ENCODE results near the gene ANKRA2. TPM values are rescaled to one million over a fixed set of nuclear protein-coding genes. Genes with fewer than 3 reads are reported as not detected.

ANKRA2 gene
- 28.0 TPM for total RNA-seq

- intact Hi-C loops (cut with DNase I): no loop called here
- peak; percentile 99 for ATAC-seq
- peak; percentile 100 for DNase-seq (ENCODE audit: low spot score)
These were observed at the start of gene ANKRA2, which contains the start of gene UTP15 for GRCh38 chr5:73565139-73565968. Gene ANKRA2 (minus strand): TSS chr5:73565639. CDS start chr5:73562881, 2,758 bp downstream. Gene UTP15 (plus strand): TSS chr5:73565743. CDS start chr5:73567345, 1,602 bp downstream.

- DNase-seq (ENCODE audit: low spot score) (no peak), ATAC-seq (no peak)
- intact Hi-C loops (cut with DNase I): no loop called here
These were observed 49.6 kb upstream of the ANKRA2 start for GRCh38 chr5:73615085-73615484.

DNA sequence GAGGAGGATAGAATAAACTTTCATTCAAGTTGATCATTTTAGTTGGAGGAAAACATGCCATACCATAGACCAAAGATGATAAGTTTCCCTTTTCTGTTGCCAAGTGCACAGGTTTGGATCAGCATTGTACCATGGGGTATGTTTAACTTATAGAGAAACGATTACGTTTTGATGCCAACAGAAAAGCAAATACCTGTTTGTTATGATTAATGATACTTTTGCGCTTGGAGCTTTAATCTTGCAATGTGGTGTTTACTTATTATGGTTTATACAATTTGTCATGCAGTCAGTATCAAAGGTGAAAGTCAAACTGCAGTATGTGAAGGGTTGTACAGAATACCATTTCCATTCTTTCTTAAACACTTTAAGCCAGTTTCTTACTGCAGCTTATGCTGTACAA, 47.4 kb upstream of the ANKRA2 start:
- intact Hi-C loops (cut with DNase I): no loop called here
- ATAC-seq (no peak), DNase-seq (ENCODE audit: low spot score) (no peak)

GRCh38 chr5:73607228-73607627, 41.8 kb upstream of the ANKRA2 start:
- DNase-seq (ENCODE audit: low spot score): no peak
- no peak for ATAC-seq
- intact Hi-C loops (cut with DNase I): no loop called here

GRCh38 chr5:73606206-73606753, 40.8 kb upstream of the ANKRA2 start:
- no peak for ATAC-seq
- intact Hi-C loops (cut with DNase I): no loop called here
- no peak for DNase-seq (ENCODE audit: low spot score)

DNA sequence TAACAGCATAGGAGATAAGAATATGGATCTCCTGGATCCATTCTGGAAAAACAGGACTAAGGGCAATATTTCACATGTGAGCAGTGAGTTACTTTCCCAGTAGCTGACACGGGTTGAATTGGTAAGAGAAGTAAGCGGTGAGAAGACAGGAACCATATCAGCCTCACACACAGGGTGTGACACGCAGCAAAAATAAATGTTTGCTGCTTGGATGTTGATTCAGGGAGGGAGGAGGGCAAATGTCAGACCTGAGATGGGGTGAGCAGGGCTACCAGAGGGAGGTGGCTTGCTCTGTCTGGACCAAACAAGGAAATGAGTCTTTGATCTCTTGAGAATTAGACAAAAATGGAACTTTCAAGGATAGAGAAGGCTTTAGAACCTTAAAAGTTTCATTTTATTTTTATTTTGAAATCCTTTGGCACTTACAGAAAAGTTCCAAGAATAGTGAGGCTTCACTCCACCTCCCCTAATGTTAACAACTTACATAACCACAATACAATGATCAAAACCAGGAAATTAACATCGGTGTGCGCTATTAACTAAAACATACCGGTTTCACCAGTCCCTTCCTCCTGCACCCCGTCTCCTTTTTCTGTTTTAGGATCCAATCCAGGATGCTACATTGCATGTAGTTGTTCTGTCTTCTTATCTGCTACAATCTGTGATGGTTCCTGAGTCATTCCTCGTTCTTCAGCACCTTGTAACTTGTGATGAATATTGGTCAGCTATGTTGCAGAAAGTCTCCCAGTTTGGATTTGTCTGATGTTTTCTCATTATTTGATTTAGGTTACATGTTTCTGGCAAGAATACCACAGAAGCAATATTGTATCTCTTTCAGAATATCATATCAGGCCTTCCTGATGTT, 40.0 kb upstream of the ANKRA2 start:
- ATAC-seq (peak; percentile 77), DNase-seq (ENCODE audit: low spot score) (no peak)
- intact Hi-C loops (cut with DNase I): no loop called here

- no peak for ATAC-seq
These were observed 38.6 kb upstream of the ANKRA2 start for GRCh38 chr5:73603998-73604397.

GRCh38 chr5:73599380-73599779, 33.9 kb upstream of the ANKRA2 start:
- ATAC-seq: no peak
- no peak for DNase-seq (ENCODE audit: low spot score)
- intact Hi-C loops (cut with DNase I): loop anchor here (10.0 kb wide), 1 partner anchor 1045 kb away; the partner anchor contains the start of gene ENC1

More at GRCh38 chr5:73603998-73604397, 38.6 kb upstream of the ANKRA2 start:
- intact Hi-C loops (cut with DNase I): no loop called here
- DNase-seq (ENCODE audit: low spot score): no peak

DNA sequence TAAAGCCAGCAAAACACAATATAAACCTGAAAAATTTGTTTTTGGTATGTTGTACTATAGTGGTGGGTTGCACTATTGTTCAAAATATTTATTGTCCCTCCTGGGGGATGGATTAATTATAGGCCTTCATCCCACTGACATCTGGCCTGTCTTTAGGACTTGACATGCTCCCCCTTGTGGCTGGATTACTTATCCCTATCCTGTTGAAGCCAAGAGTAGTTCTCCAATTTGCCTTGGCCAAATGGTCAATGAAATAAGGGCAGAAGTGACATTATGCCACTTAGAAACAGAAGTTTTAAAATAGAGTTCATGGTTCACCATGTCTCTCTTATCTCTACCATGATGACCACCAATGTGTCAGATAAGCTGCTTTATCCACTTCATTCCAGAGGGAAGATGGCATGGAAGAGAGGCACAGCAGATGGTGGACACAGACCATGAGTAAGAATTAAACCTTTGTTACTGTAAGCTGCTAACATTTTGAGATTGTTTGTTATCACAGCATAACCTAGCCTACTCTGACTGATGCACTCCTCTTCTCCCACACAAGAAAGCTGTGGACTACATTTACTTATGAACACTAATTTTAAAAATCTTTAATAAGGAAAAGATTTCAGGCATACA, 31.4 kb upstream of the ANKRA2 start:
- no peak for ATAC-seq
- DNase-seq (ENCODE audit: low spot score): no peak
- intact Hi-C loops (cut with DNase I): loop anchor here (10.0 kb wide), 1 partner anchor 1048 kb away; the partner anchor contains the start of gene ENC1

GRCh38 chr5:73592551-73592950, 27.1 kb upstream of the ANKRA2 start:
- no peak for ATAC-seq
- intact Hi-C loops (cut with DNase I): loop anchor here (10.0 kb wide), 1 partner anchor 1052 kb away; the partner anchor contains the start of gene ENC1
- DNase-seq (ENCODE audit: low spot score): no peak

DNA sequence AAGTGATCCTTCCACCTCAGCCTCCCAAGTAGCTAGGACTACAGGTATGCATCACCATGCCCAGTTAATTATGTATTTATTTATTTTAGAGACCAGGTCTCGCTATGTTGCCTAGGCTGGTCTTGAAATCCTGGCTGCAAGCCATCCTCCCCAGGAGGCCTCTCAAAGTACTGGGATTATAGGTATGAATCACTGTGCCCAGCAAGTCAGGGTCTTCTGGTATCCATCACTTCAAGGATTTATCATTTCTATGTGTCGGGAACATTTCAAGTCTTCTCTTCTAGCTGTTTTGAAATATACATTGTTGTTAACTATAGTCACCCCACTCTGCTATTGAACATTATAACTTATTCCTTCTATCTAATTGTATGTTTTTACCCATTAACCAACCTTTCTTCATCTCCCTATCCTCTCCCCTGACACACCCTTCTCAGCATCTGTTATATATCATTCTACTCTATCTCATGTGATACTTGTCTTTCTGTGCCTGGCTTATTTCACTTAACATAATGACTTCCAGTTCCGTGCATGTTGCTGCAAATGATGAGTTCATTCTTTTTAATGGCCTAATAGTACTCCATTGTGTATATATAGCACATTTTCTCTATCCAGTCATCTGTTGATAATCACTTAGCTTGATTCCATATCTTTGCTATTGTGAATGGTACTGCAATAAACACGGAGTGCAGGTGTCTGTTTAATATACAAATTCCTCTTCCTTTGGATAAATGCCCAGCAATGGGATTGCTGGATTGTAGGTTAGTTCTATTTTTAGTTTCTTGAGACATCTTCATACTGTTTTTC, 26.5 kb upstream of the ANKRA2 start:
- intact Hi-C loops (cut with DNase I): loop anchor here (10.0 kb wide), 1 partner anchor 1053 kb away; the partner anchor contains the start of gene ENC1
- peak; percentile 47 for ATAC-seq
- no peak for DNase-seq (ENCODE audit: low spot score)

- DNase-seq (ENCODE audit: low spot score): no peak
- intact Hi-C loops (cut with DNase I): loop anchor here (10.0 kb wide), 1 partner anchor 1054 kb away; the partner anchor contains the start of gene ENC1
- ATAC-seq: peak; percentile 90
These were observed 25.8 kb upstream of the ANKRA2 start for GRCh38 chr5:73591102-73591695.

- DNase-seq (ENCODE audit: low spot score) (no peak), ATAC-seq (no peak)
- intact Hi-C loops (cut with DNase I): loop anchor here (5.0 kb wide), 1 partner anchor 204 kb away; no protein-coding TSS in a partner anchor
These were observed 22.5 kb upstream of the ANKRA2 start for GRCh38 chr5:73587923-73588322.

DNA sequence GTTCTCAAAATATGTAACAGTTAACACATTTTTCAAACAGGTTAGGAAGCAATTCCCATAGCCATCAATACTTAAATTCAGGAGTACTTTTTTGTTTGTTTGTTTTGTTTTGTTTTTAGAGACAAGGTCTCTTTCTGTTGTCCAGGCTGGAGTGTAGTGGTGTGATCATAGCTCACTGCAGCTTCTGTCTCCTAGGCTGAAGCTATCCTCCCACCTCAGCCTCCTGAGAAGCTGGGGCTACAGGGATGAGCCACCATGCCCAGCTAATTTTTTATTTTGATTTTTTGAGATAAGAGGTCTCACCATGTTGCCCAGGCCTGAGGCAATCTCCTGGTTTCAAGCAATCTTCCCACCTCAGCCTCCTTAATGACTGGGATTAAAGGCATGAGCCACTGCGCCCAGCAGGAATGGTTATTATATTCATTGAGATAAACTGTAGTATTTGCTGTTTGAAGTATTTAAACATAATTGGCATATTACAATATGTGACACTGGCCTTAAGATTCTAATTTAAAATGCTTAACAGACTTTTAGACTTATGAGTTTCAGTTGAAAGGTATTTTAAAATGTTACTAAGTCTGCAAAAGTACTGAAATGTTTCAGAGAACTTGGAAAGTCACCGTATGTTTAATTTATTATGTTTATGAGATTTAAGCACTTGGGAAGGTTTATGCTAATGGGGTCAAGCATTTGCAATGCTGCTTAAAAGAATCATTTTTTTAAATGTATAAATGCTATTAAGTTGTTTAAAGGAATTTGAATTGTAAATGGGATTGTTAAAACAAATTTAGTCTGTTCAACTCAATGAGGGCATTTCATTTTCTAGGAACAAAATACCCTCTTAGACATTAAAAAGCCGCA, 17.1 kb upstream of the ANKRA2 start:
- ATAC-seq (no peak), DNase-seq (ENCODE audit: low spot score) (no peak)
- intact Hi-C loops (cut with DNase I): no loop called here

GRCh38 chr5:73565969-73566547, 619 bp upstream of the ANKRA2 start:
- intact Hi-C loops (cut with DNase I): no loop called here
- ATAC-seq: no peak
- no peak for DNase-seq (ENCODE audit: low spot score)

- ATAC-seq (peak; percentile 7), DNase-seq (ENCODE audit: low spot score) (no peak)
- intact Hi-C loops (cut with DNase I): no loop called here
These were observed 764 bp downstream of the ANKRA2 start for GRCh38 chr5:73564675-73565074.

All from sciatic nerve (tissue), 2 donors.